ENCODE measurements around the gene LYPD8.

LYPD8 gene

DNA sequence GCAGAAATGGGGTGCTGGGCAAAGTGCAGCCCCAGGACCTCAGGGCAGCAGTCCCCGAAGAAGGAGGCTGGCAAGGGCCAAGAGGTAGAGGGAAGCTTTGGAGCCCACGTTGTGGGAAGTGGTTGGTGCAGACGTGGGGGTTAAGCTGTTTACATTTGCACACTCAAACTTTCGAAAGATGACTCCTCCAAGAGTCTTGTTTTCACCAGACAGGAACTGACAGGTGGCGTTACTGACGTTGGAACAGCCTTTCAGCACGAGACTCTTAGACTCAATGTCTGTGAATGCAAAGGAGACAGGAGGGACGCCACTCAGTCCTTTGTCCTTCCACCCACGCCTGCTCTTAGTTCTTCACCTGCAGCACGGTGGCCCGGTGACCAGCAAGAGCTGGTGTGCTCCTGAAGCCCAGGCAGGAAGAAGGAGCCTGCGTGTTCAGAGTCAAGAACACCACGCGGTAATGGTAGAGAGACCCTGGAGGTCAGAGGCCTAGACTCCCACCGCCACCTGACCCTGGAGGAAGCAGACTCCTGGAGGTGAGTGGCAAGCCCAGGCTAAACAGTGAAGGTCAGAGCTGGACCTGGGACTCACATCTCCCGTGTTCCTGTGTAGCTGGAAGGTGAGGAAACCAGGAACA, 15.9 kb downstream of the LYPD8 start:
- DNase-seq (ENCODE audit: low read depth) = no peak
- no peak overlapping the region for H3K4me3 ChIP-seq (ENCODE audit: control insufficient read depth, low read depth, low read length)
- TF ChIP-seq, protein P1, sequence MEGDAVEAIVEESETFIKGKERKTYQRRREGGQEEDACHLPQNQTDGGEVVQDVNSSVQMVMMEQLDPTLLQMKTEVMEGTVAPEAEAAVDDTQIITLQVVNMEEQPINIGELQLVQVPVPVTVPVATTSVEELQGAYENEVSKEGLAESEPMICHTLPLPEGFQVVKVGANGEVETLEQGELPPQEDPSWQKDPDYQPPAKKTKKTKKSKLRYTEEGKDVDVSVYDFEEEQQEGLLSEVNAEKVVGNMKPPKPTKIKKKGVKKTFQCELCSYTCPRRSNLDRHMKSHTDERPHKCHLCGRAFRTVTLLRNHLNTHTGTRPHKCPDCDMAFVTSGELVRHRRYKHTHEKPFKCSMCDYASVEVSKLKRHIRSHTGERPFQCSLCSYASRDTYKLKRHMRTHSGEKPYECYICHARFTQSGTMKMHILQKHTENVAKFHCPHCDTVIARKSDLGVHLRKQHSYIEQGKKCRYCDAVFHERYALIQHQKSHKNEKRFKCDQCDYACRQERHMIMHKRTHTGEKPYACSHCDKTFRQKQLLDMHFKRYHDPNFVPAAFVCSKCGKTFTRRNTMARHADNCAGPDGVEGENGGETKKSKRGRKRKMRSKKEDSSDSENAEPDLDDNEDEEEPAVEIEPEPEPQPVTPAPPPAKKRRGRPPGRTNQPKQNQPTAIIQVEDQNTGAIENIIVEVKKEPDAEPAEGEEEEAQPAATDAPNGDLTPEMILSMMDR (conservative IDR thresholded peaks at IDR 0.05; ENCODE audit: control insufficient read depth, insufficient read depth, low read depth, low read length) = no peak

DNA sequence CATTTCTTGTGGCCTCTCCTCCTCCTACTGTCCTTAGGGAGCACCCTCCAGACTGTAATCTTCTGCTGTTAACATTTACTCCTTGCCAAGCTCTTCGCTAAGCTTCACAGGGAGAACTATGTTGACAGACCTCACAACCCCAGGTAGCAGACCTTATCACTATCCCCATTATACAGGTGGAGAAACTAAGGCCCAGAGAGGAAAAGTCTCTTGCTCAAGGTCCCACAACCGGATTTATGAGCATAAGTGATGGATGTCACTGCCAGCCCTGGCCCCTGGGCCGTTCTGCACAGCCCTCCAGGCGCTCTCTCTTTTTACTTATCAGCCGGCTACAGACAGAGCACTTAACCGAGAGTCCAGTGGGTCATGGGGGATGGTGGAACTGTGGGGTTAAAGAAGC, 18.1 kb downstream of the LYPD8 start:
- H3K4me3 ChIP-seq (ENCODE audit: control insufficient read depth, low read depth, low read length) = no peak overlapping the region
- DNase-seq (ENCODE audit: low read depth) = no peak
- TF ChIP-seq, protein P1 (conservative IDR thresholded peaks at IDR 0.05; ENCODE audit: control insufficient read depth, insufficient read depth, low read depth, low read length) = no peak

DNA sequence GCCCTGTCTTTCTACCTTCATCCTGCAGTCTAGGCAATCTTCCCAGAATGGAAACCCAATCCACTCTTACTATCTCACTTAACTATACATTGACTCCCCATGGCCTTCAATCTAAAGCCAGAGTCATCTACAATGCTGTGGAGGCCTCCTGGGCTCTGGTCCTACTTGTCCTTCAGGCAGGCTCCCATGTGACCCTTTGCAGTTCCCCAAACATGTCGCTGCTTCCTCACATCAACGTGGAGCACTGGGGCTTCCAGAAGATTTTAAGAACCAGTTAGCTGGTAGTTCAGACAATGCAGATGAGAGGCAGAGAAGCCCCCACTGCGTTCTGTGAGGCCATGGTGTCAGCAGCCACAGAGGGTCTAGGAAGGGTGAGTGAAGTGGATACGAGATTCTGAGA, 18.6 kb downstream of the LYPD8 start:
- TF ChIP-seq, protein P1 (conservative IDR thresholded peaks at IDR 0.05; ENCODE audit: control insufficient read depth, insufficient read depth, low read depth, low read length) = no peak
- no peak for DNase-seq (ENCODE audit: low read depth)
- H3K4me3 ChIP-seq (ENCODE audit: control insufficient read depth, low read depth, low read length) = no peak overlapping the region

DNA sequence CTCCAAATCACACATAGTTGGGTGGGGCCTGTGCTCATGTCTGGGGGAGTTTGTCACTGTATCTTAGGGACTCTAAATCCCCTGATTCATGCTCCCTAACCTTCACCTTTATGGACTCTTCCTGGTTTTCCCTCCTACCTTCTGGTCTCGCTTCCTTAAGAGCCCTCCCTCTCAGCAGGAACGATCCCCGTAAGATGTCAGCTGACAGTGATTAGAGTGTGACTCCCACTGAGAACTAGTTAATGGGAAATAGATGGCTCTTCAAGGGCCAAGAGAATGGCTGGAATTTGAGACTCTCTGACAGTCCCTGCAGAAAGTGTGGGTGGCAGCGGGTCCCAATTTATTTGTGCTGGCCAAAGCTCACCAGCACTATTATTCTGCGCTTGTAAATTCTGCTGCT, 22.0 kb downstream of the LYPD8 start:
- H3K4me3 ChIP-seq (ENCODE audit: control insufficient read depth, low read depth, low read length) = no peak overlapping the region
- TF ChIP-seq, protein P1 (conservative IDR thresholded peaks at IDR 0.05; ENCODE audit: control insufficient read depth, insufficient read depth, low read depth, low read length) = no peak
- no peak for DNase-seq (ENCODE audit: low read depth)

DNA sequence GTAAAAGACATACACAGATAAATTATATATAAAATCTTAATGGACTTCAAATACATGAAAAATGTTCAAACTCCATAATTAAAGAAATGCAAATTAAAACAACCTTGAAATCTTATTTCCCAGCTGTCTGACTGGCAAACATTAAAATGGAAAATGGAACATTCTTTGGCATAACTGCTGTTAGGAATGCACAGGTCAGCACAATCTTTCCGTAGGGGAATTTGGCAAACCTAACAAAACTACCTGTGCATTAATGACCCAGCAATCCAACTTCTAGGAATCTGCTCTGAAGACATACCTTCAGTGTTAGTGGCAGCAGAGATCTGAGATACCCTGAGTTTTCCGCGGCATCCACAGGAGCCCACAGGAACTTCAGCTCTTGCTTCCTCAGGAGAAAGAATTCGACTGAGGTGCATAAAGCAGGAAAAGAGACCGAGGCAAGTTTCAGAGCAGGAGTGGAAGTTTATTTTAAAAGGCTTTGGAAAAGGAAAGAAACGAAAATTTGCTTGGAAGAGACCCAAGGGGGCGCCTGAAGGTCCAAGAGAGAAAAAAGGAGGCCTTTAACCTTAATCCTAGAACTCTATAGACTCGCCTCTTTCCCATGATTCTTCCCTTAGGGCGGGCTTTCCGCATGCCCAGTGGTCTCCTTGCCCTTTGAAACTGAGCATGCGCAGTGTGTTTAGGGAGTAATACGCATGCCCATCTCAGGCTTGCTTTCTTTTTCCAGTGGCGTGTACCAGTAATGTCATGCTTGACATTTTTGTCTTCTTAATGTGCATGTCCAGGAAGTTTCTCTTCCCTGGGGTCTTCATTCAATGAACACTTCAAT, 24.8 kb downstream of the LYPD8 start:
- H3K4me3 ChIP-seq (ENCODE audit: control insufficient read depth, low read depth, low read length) = no peak overlapping the region
- no peak for DNase-seq (ENCODE audit: low read depth)
- TF ChIP-seq, protein P1 (conservative IDR thresholded peaks at IDR 0.05; ENCODE audit: control insufficient read depth, insufficient read depth, low read depth, low read length) = no peak

DNA sequence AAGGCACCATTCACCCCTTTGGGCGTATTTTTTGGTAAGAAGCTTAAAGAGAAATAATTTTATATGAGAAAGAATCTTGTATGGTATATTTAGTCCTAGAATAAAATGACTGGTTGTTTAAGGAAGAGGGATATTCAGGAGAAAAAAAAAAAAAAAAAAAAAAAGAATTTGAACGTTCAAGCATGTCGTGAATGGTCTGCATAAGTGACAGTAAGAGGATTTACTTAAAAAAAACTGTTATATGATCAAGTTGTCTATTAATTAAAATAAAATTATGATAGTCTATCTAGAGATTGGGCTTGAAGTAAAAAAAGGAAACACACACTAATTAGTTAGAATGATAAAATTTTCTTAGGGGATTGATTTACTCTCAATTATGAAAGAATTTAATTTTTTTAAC, 41.3 kb downstream of the LYPD8 start:
- TF ChIP-seq, protein P1 (conservative IDR thresholded peaks at IDR 0.05; ENCODE audit: control insufficient read depth, insufficient read depth, low read depth, low read length) = no peak
- no peak overlapping the region for H3K4me3 ChIP-seq (ENCODE audit: control insufficient read depth, low read depth, low read length)
- DNase-seq (ENCODE audit: low read depth) = peak; percentile 12

All from fibroblast of mammary gland (primary cell).